A549 (cell line): ENCODE measurements around the gene SRMS.

Experiments used
- EHMT2 ChIP-seq: fragments of 200-600 bp; sonication (generic); IDR thresholded peaks from 2 replicates; pipeline ENCODE4 v1.6.1; 2016; ENCODE audit warnings: antibody characterized with exemption, low read depth, mild to moderate bottlenecking, moderate library complexity
- EP300 ChIP-seq, 2 experiments: fragments of >200 bp; sonication (Bioruptor Twin); formaldehyde crosslinking; IDR thresholded peaks; 2 replicates in 1 of 2; 3 replicates in 1 of 2; pipeline ENCODE4 v1.6.1; 2016 to 2017
- NFE2L2 ChIP-seq: fragments of 150-350 bp; conservative IDR thresholded peaks from 2 replicates; pipeline ENCODE4 v1.6.1; 2014; ENCODE audit warnings: low read length
- NR3C1 ChIP-seq: fragments of >200 bp; sonication (Bioruptor Twin); formaldehyde crosslinking; IDR thresholded peaks from 3 replicates; pipeline ENCODE4 v1.6.1; 2017
- PHF8 ChIP-seq: fragments of 200-600 bp; sonication (generic); IDR thresholded peaks from 2 replicates; pipeline ENCODE4 v1.6.1; 2016; ENCODE audit warnings: low read depth, mild to moderate bottlenecking, antibody characterized with exemption, moderate library complexity, borderline replicate concordance
- RFX5 ChIP-seq: fragments of 450-650 bp; IDR thresholded peaks from 2 replicates; pipeline ENCODE4 v1.7.1; 2014; ENCODE audit warnings: antibody characterized with exemption, mild to moderate bottlenecking, moderate library complexity
- ZFP36 ChIP-seq: fragments of 450-650 bp; IDR thresholded peaks from 2 replicates; pipeline ENCODE4 v1.6.1; 2014; ENCODE audit warnings: borderline replicate concordance; ENCODE audit not compliant: partially characterized antibody
- ZNF302 ChIP-seq: fragments of 250-450 bp; sonication (Bioruptor Pico); IDR thresholded peaks from 2 replicates; pipeline ENCODE4 v1.9.0; 2021; ENCODE audit warnings: inconsistent platforms, mild to moderate bottlenecking, moderate library complexity
- TF ChIP-seq, protein P1 (sequence below): fragments of >200 bp; sonication (Bioruptor Twin); formaldehyde crosslinking; IDR thresholded peaks from 3 replicates; pipeline ENCODE4 v1.5.1; 2016
- TF ChIP-seq, protein P2 (sequence below): fragments of 450-650 bp; IDR thresholded peaks from 2 replicates; pipeline ENCODE4 v1.6.1; 2014; ENCODE audit warnings: antibody characterized with exemption
- TF ChIP-seq, protein P3 (sequence below): IDR thresholded peaks from 2 replicates; pipeline ENCODE4 v1.6.1; 2012

GRCh38 chr20:63519668-63520503, 27.7 kb downstream of the SRMS start:
- no peak for TF ChIP-seq EP300 (IDR thresholded peaks at IDR 0.05)
- TF ChIP-seq PHF8, result peak; percentile 14; the same call in 1 of the 2 replicates
- TF ChIP-seq ZNF302 (CRISPR knock-in tag), result no peak
- no peak for TF ChIP-seq EHMT2
- TF ChIP-seq NR3C1, result no peak
- TF ChIP-seq ZFP36, result no peak
- TF ChIP-seq, protein P1, sequence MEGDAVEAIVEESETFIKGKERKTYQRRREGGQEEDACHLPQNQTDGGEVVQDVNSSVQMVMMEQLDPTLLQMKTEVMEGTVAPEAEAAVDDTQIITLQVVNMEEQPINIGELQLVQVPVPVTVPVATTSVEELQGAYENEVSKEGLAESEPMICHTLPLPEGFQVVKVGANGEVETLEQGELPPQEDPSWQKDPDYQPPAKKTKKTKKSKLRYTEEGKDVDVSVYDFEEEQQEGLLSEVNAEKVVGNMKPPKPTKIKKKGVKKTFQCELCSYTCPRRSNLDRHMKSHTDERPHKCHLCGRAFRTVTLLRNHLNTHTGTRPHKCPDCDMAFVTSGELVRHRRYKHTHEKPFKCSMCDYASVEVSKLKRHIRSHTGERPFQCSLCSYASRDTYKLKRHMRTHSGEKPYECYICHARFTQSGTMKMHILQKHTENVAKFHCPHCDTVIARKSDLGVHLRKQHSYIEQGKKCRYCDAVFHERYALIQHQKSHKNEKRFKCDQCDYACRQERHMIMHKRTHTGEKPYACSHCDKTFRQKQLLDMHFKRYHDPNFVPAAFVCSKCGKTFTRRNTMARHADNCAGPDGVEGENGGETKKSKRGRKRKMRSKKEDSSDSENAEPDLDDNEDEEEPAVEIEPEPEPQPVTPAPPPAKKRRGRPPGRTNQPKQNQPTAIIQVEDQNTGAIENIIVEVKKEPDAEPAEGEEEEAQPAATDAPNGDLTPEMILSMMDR, result peak; percentile 18; the same call in 1 of the 3 replicates
- TF ChIP-seq, protein P2, sequence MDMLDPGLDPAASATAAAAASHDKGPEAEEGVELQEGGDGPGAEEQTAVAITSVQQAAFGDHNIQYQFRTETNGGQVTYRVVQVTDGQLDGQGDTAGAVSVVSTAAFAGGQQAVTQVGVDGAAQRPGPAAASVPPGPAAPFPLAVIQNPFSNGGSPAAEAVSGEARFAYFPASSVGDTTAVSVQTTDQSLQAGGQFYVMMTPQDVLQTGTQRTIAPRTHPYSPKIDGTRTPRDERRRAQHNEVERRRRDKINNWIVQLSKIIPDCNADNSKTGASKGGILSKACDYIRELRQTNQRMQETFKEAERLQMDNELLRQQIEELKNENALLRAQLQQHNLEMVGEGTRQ, result no peak
- no peak for TF ChIP-seq RFX5
- TF ChIP-seq, protein P3, sequence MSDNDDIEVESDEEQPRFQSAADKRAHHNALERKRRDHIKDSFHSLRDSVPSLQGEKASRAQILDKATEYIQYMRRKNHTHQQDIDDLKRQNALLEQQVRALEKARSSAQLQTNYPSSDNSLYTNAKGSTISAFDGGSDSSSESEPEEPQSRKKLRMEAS, result peak; percentile 33; the same call in 1 of the 2 replicates
- TF ChIP-seq NFE2L2, result no peak
